ENCODE results near the gene MKS1.

The MKS1 gene

GRCh38 chr17:58263773-58264172 lies 44.7 kb upstream of the MKS1 start:
- no peaks in the 10 kb centered on the region for H3F3A ChIP-seq (ENCODE audit: insufficient read depth, low read length)
- H3K27me3 ChIP-seq (ENCODE audit: insufficient read depth, low read length), result peaks cover 3% of the 10 kb centered on the region; the same call in 1 of the 2 replicates

DNA sequence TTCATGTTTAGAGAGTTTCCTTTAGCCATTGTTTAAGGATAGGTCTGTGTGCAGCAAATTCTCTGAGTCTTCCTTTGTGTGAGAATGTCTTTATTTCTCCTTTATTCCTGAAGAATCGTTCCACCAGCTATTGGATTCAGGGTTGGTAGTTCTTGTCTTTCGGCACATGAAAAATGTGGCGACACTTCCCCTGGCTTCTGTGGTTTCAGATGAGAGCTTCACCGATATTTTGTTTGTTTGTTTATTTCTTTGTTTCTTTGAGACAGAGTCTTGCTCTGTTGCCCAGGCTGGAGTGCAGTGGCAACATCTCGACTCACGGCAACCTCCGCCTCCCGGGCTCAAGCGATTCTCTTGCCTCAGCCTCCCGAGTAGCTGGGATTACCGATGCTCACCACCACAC lies 43.1 kb upstream of the MKS1 start:
- H3K4me2 ChIP-seq (ENCODE audit: low read length), result no peak overlapping the region
- peaks cover 3% of the 10 kb centered on the region; the same call in 1 of the 2 replicates for H3K27me3 ChIP-seq (ENCODE audit: insufficient read depth, low read length)

More at GRCh38 chr17:58263773-58264172, 44.7 kb upstream of the MKS1 start:
- TF ChIP-seq, protein P1, sequence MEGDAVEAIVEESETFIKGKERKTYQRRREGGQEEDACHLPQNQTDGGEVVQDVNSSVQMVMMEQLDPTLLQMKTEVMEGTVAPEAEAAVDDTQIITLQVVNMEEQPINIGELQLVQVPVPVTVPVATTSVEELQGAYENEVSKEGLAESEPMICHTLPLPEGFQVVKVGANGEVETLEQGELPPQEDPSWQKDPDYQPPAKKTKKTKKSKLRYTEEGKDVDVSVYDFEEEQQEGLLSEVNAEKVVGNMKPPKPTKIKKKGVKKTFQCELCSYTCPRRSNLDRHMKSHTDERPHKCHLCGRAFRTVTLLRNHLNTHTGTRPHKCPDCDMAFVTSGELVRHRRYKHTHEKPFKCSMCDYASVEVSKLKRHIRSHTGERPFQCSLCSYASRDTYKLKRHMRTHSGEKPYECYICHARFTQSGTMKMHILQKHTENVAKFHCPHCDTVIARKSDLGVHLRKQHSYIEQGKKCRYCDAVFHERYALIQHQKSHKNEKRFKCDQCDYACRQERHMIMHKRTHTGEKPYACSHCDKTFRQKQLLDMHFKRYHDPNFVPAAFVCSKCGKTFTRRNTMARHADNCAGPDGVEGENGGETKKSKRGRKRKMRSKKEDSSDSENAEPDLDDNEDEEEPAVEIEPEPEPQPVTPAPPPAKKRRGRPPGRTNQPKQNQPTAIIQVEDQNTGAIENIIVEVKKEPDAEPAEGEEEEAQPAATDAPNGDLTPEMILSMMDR (IDR thresholded peaks at IDR 0.05; ENCODE audit: low read length), result no peak
- no peak for TF ChIP-seq EZH2 (IDR thresholded peaks at IDR 0.05; ENCODE audit: borderline replicate concordance, low read length)
- Histone ChIP-seq H3K9me3 (ENCODE audit: low read length) (no peaks in the 10 kb centered on the region), H3K9me2 (ENCODE audit: low read depth, low read length) (no peaks in the 10 kb centered on the region), H4K20me1 (ENCODE audit: insufficient read depth, low read length) (no peaks in the 10 kb centered on the region), H3K4me3 (ENCODE audit: low read depth, low read length, poor library complexity, severe bottlenecking) (no peak overlapping the region), H2AFZ (ENCODE audit: low read length) (no peak overlapping the region), H3K4me2 (ENCODE audit: low read length) (no peak overlapping the region), H3K4me1 (ENCODE audit: insufficient read depth, low read length, severe bottlenecking) (no peaks in the 10 kb centered on the region), H3K79me2 (ENCODE audit: insufficient read depth, low read length) (no peaks in the 10 kb centered on the region), H3K27ac (ENCODE audit: low read depth, low read length, poor library complexity, severe bottlenecking) (no peak overlapping the region), H3K9ac (ENCODE audit: low read length) (no peak overlapping the region), H3K36me3 (ENCODE audit: insufficient read depth, low read length) (no peaks in the 10 kb centered on the region)

GRCh38 chr17:58254803-58255202 lies 35.7 kb upstream of the MKS1 start:
- Histone ChIP-seq H3K4me2 (ENCODE audit: low read length) (no peak overlapping the region), H3F3A (ENCODE audit: insufficient read depth, low read length) (no peaks in the 10 kb centered on the region), H3K9me2 (ENCODE audit: low read depth, low read length) (no peaks in the 10 kb centered on the region), H4K20me1 (ENCODE audit: insufficient read depth, low read length) (no peaks in the 10 kb centered on the region), H3K36me3 (ENCODE audit: insufficient read depth, low read length) (no peaks in the 10 kb centered on the region), H2AFZ (ENCODE audit: low read length) (no peak overlapping the region), H3K9me3 (ENCODE audit: low read length) (no peaks in the 10 kb centered on the region), H3K4me3 (ENCODE audit: low read depth, low read length, poor library complexity, severe bottlenecking) (no peak overlapping the region), H3K4me1 (ENCODE audit: insufficient read depth, low read length, severe bottlenecking) (peaks cover 3% of the 10 kb centered on the region), H3K79me2 (ENCODE audit: insufficient read depth, low read length) (no peaks in the 10 kb centered on the region), H3K27ac (ENCODE audit: low read depth, low read length, poor library complexity, severe bottlenecking) (no peak overlapping the region), H3K27me3 (ENCODE audit: insufficient read depth, low read length) (peaks cover 6% of the 10 kb centered on the region; the same call in 1 of the 2 replicates), H3K9ac (ENCODE audit: low read length) (no peak overlapping the region)
- TF ChIP-seq, protein P1 (IDR thresholded peaks at IDR 0.05; ENCODE audit: low read length), result peak; percentile 31
- no peak for TF ChIP-seq EZH2 (IDR thresholded peaks at IDR 0.05; ENCODE audit: borderline replicate concordance, low read length)

More for the DNA sequence above, 43.1 kb upstream of the MKS1 start:
- Histone ChIP-seq H3F3A (ENCODE audit: insufficient read depth, low read length) (no peaks in the 10 kb centered on the region), H2AFZ (ENCODE audit: low read length) (no peak overlapping the region), H3K4me3 (ENCODE audit: low read depth, low read length, poor library complexity, severe bottlenecking) (no peak overlapping the region), H3K4me1 (ENCODE audit: insufficient read depth, low read length, severe bottlenecking) (no peaks in the 10 kb centered on the region), H3K9me3 (ENCODE audit: low read length) (no peaks in the 10 kb centered on the region), H4K20me1 (ENCODE audit: insufficient read depth, low read length) (no peaks in the 10 kb centered on the region), H3K9ac (ENCODE audit: low read length) (no peak overlapping the region), H3K79me2 (ENCODE audit: insufficient read depth, low read length) (no peaks in the 10 kb centered on the region), H3K9me2 (ENCODE audit: low read depth, low read length) (no peaks in the 10 kb centered on the region), H3K27ac (ENCODE audit: low read depth, low read length, poor library complexity, severe bottlenecking) (no peak overlapping the region), H3K36me3 (ENCODE audit: insufficient read depth, low read length) (no peaks in the 10 kb centered on the region)
- TF ChIP-seq, protein P1 (IDR thresholded peaks at IDR 0.05; ENCODE audit: low read length), result no peak
- no peak for TF ChIP-seq EZH2 (IDR thresholded peaks at IDR 0.05; ENCODE audit: borderline replicate concordance, low read length)
